ENCODE results near the gene KLHL34.

Gene KLHL34

DNA sequence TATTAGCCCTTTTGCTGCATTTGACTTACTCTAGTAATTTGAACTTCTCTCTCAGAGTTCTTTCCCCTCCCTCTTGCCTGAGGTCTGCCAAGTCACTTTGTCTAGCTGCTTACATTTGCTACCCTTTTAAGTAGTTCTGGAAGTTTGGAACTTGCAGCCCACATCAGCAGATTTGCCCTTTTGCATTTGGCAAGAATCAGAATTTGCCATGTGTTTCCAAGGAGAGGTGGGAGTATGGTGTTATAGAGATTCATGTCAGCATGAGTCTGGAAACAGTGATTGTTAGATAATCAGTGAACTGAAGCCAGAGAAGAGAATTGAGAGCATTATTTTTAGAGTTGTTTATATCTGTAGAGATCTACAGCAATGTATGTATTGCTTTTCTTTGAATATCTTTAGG lies 52.1 kb downstream of the KLHL34 start:
- TF ChIP-seq POLR2AphosphoS5 (IDR thresholded peaks at IDR 0.05; ENCODE audit: low read depth) (no peak), GABPA (IDR thresholded peaks at IDR 0.05; ENCODE audit: low read depth) (no peak), SPI1 (IDR thresholded peaks at IDR 0.05; ENCODE audit: borderline replicate concordance, low read depth) (no peak)
- TF ChIP-seq, protein P1, sequence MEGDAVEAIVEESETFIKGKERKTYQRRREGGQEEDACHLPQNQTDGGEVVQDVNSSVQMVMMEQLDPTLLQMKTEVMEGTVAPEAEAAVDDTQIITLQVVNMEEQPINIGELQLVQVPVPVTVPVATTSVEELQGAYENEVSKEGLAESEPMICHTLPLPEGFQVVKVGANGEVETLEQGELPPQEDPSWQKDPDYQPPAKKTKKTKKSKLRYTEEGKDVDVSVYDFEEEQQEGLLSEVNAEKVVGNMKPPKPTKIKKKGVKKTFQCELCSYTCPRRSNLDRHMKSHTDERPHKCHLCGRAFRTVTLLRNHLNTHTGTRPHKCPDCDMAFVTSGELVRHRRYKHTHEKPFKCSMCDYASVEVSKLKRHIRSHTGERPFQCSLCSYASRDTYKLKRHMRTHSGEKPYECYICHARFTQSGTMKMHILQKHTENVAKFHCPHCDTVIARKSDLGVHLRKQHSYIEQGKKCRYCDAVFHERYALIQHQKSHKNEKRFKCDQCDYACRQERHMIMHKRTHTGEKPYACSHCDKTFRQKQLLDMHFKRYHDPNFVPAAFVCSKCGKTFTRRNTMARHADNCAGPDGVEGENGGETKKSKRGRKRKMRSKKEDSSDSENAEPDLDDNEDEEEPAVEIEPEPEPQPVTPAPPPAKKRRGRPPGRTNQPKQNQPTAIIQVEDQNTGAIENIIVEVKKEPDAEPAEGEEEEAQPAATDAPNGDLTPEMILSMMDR (IDR thresholded peaks at IDR 0.05; ENCODE audit: insufficient read depth, low read length), result no peak
- TF ChIP-seq, protein P2, sequence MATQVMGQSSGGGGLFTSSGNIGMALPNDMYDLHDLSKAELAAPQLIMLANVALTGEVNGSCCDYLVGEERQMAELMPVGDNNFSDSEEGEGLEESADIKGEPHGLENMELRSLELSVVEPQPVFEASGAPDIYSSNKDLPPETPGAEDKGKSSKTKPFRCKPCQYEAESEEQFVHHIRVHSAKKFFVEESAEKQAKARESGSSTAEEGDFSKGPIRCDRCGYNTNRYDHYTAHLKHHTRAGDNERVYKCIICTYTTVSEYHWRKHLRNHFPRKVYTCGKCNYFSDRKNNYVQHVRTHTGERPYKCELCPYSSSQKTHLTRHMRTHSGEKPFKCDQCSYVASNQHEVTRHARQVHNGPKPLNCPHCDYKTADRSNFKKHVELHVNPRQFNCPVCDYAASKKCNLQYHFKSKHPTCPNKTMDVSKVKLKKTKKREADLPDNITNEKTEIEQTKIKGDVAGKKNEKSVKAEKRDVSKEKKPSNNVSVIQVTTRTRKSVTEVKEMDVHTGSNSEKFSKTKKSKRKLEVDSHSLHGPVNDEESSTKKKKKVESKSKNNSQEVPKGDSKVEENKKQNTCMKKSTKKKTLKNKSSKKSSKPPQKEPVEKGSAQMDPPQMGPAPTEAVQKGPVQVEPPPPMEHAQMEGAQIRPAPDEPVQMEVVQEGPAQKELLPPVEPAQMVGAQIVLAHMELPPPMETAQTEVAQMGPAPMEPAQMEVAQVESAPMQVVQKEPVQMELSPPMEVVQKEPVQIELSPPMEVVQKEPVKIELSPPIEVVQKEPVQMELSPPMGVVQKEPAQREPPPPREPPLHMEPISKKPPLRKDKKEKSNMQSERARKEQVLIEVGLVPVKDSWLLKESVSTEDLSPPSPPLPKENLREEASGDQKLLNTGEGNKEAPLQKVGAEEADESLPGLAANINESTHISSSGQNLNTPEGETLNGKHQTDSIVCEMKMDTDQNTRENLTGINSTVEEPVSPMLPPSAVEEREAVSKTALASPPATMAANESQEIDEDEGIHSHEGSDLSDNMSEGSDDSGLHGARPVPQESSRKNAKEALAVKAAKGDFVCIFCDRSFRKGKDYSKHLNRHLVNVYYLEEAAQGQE (IDR thresholded peaks at IDR 0.05; ENCODE audit: insufficient replicate concordance, low read depth), result no peak
- Histone ChIP-seq H3K27ac (replicated peaks) (no peak overlapping the region), H3K27me3 (ENCODE audit: insufficient read depth, poor library complexity, severe bottlenecking) (no peaks in the 10 kb centered on the region), H3K4me3 (replicated peaks; ENCODE audit: insufficient read depth, low read length) (no peak overlapping the region)
- no peak for DNase-seq (ENCODE audit: low read depth in 1 of 2, low spot score in 1 of 2)

Measured in HL-60 (cell line).